ENCODE data around the gene CXCL6.
A peak's percentile ranks its signal among the peaks of the same experiment; 100 is the strongest.

CXCL6 gene

DNA sequence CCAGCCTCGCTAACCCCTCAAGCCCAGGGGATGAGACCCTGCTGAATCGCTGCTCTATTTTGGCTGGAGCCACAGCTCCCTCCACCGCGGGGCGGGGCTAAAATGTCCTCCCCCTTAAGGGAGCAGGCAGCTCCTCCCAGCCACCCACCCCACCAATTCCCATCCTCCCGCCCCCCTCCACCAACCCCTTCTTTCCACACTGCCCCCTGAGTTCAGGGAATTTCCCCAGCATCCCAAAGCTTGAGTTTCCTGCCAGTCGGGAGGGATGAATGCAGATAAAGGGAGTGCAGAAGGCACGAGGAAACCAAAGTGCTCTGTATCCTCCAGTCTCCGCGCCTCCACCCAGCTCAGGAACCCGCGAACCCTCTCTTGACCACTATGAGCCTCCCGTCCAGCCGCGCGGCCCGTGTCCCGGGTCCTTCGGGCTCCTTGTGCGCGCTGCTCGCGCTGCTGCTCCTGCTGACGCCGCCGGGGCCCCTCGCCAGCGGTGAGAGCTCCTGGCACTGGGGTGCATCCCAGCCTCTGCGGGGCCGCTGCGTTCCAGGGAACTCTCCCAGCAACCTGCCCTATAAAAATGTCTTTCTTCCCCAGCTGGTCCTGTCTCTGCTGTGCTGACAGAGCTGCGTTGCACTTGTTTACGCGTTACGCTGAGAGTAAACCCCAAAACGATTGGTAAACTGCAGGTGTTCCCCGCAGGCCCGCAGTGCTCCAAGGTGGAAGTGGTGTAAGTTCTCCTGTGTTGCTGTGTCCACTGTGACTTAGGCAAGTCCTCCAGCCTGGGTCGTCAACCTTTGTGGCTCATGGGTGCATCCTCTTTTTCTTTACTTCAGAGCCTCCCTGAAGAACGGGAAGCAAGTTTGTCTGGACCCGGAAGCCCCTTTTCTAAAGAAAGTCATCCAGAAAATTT, at the start of gene CXCL6:
TSS of gene CXCL6 (plus strand) at position 306 of the 907 bp plus-strand sequence. CDS start at position 379, 73 bp downstream.
- TF ChIP-seq, protein P1, sequence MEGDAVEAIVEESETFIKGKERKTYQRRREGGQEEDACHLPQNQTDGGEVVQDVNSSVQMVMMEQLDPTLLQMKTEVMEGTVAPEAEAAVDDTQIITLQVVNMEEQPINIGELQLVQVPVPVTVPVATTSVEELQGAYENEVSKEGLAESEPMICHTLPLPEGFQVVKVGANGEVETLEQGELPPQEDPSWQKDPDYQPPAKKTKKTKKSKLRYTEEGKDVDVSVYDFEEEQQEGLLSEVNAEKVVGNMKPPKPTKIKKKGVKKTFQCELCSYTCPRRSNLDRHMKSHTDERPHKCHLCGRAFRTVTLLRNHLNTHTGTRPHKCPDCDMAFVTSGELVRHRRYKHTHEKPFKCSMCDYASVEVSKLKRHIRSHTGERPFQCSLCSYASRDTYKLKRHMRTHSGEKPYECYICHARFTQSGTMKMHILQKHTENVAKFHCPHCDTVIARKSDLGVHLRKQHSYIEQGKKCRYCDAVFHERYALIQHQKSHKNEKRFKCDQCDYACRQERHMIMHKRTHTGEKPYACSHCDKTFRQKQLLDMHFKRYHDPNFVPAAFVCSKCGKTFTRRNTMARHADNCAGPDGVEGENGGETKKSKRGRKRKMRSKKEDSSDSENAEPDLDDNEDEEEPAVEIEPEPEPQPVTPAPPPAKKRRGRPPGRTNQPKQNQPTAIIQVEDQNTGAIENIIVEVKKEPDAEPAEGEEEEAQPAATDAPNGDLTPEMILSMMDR (IDR thresholded peaks at IDR 0.05; ENCODE audit: low read depth, low read length, missing control alignments): no peak
- no peak for DNase-seq (ENCODE audit: extremely low read depth, low read depth)
- H3K4me3 ChIP-seq (replicated peaks; ENCODE audit: low read depth, low read length): peak within 1 kb of the TSS; percentile 43

DNA sequence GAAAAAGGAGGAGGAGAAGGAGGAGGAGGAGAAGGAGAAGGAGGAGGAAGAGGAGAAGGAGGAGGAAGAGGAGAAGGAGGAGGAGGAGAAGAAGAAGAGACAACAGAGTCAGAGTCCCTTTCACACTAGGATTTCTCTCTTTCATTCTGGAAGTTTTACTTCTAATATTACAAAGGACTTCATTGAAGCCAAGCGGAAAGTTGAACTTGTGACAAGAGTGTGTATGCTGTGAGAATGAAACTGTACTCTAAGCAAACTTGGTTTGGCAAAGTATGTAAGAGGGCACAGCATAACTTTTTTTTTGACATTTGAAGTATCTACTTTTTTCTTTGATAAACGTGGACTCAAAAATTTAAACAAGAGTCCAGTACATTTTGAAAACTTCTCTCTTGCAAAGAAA, 48.1 kb upstream of the CXCL6 start:
- H3K4me3 ChIP-seq (replicated peaks; ENCODE audit: low read depth, low read length): no peak overlapping the region
- no peak for DNase-seq (ENCODE audit: extremely low read depth, low read depth)
- TF ChIP-seq, protein P1 (IDR thresholded peaks at IDR 0.05; ENCODE audit: low read depth, low read length, missing control alignments): no peak

DNA sequence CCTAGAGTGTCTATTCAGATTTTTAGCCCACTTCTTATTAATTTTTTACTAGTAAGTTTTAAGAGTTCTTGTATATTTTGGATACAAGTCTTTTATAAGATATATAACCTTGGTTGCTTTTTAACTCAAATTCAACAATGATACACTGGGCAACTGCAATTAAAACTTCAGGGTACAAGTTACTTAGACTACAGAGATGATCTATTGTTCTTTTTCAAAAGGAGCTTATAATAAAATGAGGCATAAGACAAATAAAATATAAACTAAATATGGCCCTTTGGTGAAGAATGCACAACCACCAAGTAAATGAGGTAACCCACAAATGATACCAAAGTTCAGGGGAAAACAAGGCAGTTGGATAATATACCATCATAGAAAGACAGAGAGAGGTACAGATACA, 37.6 kb upstream of the CXCL6 start:
- H3K4me3 ChIP-seq (replicated peaks; ENCODE audit: low read depth, low read length): no peak overlapping the region
- DNase-seq (ENCODE audit: extremely low read depth, low read depth): no peak
- TF ChIP-seq, protein P1 (IDR thresholded peaks at IDR 0.05; ENCODE audit: low read depth, low read length, missing control alignments): no peak

DNA sequence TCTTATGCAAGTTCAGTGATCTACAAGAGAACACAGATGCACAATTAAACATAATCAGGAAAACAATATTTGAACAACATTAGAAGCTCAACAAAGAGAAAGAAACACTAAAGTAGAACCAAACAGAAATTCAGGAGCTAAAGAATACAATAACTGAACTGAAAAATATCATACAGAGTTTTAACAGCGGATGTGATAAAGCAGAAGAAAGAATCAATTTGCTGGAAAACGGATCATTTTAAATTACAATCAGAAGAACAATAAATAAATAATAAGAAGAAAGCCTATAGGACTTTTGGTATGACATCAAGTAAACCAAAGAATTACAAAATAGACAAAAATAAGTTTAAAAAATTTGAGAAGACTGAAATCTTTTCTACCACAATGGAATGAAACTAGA, 36.3 kb upstream of the CXCL6 start:
- DNase-seq (ENCODE audit: extremely low read depth, low read depth): no peak
- H3K4me3 ChIP-seq (replicated peaks; ENCODE audit: low read depth, low read length): no peak overlapping the region
- TF ChIP-seq, protein P1 (IDR thresholded peaks at IDR 0.05; ENCODE audit: low read depth, low read length, missing control alignments): no peak

DNA sequence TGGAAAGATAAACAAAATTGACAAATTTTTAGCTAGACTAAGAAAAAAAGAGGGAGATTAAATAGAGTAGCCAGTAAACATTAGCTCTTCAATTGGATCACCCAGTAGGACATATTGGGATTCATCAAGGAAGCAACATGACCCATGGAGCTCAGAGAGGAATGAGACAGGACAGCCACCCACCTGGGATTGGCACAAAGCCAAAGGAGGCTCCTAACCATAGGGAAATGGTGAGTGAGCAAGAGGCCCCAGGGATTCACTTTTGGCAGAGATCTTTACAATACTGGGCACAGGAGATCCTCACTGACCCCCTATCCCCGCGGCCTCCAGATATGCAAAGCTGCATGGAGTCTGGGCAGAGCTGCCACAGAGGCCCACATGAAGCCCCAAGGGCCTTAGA, 34.8 kb upstream of the CXCL6 start:
- DNase-seq (ENCODE audit: extremely low read depth, low read depth): no peak
- TF ChIP-seq, protein P1 (IDR thresholded peaks at IDR 0.05; ENCODE audit: low read depth, low read length, missing control alignments): no peak
- H3K4me3 ChIP-seq (replicated peaks; ENCODE audit: low read depth, low read length): no peak overlapping the region

DNA sequence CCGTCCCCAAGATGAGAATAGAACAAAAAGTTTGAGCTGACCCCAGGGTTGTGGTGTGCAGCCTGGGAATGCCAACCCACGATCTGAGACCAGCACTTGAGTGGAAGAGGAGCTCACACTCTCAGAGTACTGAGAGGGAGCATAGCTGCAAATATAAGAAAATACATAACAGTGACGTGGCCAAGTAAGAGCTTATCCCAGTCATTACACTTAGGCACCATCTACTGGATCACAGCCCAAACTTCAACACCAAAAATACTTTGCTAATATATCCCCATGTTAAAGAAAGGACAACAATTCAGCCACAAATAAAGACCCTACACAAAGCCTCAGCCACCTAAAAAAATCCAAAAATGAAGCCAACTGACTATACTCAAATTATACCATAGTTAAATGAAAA, 33.3 kb upstream of the CXCL6 start:
- TF ChIP-seq, protein P1 (IDR thresholded peaks at IDR 0.05; ENCODE audit: low read depth, low read length, missing control alignments): no peak
- no peak for DNase-seq (ENCODE audit: extremely low read depth, low read depth)
- H3K4me3 ChIP-seq (replicated peaks; ENCODE audit: low read depth, low read length): no peak overlapping the region
